Measurements from ENCODE around the gene FZD2. TPM values are rescaled to one million over a fixed set of nuclear protein-coding genes. Genes with fewer than 3 reads are reported as not detected.
A peak's percentile ranks its signal among the peaks of the same experiment; 100 is the strongest.
"Not testable (repeated sequence)": the region's sequence is repeated elsewhere in the genome, so short reads cannot be mapped to it uniquely, and the experiment has no call there.

FZD2 gene
- polyA plus RNA-seq (2013, experiment 1 of 2; ENCODE audit: insufficient read length), result 73.7 TPM
- 74.3 TPM for polyA plus RNA-seq (2013, experiment 2 of 2; ENCODE audit: insufficient read length)

DNA sequence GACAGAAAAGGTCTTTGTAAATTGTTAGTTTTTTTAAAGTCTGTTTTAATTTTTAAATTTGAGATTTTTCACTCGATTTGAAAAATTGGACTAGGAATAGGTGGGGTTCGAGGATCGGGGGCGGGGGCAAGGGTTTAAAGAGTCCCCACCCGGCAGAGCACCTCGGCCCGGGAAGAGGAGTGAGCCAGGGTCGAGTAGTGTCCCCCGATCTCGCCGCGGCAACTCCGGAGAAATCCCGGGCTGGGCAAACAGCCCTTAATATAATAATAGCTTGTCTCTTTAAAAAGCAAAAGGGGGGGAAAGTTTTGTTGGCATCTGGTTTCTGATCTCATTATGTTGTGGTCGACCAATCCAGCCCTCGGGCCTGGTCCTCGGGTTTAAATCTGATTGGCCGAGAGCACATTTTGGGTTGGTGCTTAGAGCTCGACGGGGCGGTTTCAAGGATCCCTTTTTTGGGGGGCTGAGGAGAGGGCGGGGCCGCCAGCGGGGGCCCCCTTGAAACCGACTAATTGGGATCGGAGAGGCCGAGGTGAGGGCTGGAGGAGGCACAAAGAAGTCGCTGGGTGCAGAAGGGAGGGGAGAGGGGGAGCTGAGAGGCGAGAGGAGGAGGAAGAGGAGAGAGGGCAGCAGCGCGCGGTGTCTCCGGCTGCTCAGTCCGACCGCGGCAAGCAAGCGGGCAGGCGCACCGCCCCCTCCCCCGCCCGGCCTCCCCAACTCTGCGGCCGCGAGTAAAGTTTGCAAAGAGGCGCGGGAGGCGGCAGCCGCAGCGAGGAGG lies at the start of gene FZD2:
FZD2 (plus strand) TSS at position 653 of the 775 bp plus-strand sequence. CDS start 205 bp downstream, outside the sequence.
- peak; percentile 100 for DNase-seq

- DNase-seq, result peak; percentile 46
These were observed 45.8 kb upstream of the FZD2 start for GRCh38 chr17:44511241-44512134.

DNA sequence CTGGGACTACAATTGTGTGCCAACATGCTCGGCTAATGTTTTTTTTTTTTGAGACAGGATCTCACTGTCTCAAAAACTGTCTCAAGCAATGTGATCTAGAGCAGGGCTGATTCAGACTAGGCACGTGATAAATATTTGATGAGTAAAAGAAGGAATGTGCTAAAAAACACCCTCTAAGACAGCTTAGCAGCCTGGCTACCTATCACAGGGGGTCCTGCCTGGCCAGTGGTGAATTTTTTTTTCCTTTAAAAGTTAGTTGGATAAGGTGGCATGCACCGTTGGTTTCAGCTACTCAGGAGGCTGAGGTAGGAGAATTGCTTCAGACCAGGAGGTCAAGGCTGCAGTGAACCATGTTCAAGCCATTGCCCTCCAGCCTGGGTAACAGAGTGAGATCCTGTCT lies 39.3 kb upstream of the FZD2 start:
- peak; percentile 63 for DNase-seq

DNA sequence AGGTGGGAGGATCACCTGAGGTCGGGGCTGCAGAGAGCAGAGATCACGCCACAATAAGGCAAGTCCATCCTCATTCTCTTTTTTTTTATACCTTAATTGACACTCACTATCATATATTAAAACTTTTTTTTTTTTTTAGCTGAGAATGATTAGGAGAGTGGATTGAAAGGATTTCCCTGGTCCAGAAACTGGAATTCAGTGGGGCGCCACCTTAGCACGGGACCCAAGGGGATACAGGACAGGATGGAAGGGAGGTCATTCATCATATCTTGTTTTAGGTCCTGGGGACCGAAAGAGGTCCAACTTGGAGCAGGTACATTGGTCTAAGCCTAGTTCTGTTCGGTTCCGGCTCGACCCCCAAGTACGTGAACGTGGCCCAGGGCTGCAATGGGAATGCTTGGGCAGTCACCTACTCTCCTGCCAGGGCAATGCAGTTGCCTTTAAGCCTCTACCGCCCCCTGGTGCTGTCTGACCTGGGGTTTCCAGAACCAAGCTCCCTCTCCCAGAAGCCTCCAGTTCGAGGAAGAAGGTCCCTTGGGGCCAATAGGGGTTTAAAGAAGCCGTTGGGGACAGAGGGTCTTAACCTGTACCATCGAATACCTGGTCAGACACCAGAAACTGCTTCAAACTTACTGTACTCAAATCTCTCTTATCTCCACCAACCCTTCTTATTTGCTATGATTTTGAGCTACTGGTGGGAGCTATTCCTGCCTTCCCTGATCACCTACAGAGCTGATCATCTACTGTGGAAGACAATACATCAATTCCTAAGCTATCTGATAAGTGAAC lies 34.2 kb upstream of the FZD2 start:
- DNase-seq, result peak; percentile 57

DNA sequence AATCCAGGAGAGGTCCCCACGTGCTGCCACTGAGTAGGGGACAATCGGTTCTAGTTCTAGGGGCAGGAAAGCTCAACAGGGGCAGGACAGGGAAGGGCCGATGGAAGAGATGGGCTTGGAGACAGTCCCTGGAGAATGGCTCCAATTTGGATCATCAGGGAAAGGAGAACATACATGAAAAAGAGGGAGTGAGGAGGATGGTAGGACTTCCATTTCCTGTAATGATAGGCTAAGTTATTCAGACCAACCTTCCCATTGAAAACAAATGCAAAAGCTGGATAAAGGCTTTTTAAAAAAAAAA lies 33.7 kb upstream of the FZD2 start:
- no peak for DNase-seq

GRCh38 chr17:44527102-44527501 lies 30.2 kb upstream of the FZD2 start:
- DNase-seq, result no peak

GRCh38 chr17:44527954-44528353 lies 29.3 kb upstream of the FZD2 start:
- no peak for DNase-seq

DNA sequence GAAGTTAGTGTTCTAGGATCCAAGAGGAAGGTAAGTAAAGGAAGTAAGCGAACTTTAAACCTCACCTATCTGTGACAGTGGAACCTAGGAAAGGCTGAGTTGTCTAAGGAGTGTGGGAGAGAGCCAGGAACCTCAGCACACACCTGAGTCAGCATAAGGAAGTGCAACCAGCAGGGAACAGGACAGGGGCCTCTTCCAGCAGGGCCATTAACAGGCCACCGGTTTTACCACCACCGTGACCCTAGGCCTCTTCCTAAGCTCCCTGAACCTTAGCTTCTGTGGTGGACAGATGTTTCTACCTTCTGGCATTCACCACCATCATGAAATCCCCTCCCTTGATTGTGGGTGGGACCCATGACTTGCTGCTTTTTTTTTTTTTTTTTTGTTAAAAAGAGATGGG lies 27.4 kb upstream of the FZD2 start:
- DNase-seq, result no peak

GRCh38 chr17:44530896-44531418 lies 26.3 kb upstream of the FZD2 start:
- no peak for DNase-seq

GRCh38 chr17:44533533-44534246 lies 23.6 kb upstream of the FZD2 start:
- DNase-seq, result peak; percentile 91

GRCh38 chr17:44536090-44536953 lies 21.0 kb upstream of the FZD2 start:
- DNase-seq, result peak; percentile 66

GRCh38 chr17:44537922-44538321 lies 19.4 kb upstream of the FZD2 start:
- DNase-seq, result not testable (repeated sequence)

GRCh38 chr17:44539673-44540072 lies 17.6 kb upstream of the FZD2 start:
- DNase-seq, result no peak

DNA sequence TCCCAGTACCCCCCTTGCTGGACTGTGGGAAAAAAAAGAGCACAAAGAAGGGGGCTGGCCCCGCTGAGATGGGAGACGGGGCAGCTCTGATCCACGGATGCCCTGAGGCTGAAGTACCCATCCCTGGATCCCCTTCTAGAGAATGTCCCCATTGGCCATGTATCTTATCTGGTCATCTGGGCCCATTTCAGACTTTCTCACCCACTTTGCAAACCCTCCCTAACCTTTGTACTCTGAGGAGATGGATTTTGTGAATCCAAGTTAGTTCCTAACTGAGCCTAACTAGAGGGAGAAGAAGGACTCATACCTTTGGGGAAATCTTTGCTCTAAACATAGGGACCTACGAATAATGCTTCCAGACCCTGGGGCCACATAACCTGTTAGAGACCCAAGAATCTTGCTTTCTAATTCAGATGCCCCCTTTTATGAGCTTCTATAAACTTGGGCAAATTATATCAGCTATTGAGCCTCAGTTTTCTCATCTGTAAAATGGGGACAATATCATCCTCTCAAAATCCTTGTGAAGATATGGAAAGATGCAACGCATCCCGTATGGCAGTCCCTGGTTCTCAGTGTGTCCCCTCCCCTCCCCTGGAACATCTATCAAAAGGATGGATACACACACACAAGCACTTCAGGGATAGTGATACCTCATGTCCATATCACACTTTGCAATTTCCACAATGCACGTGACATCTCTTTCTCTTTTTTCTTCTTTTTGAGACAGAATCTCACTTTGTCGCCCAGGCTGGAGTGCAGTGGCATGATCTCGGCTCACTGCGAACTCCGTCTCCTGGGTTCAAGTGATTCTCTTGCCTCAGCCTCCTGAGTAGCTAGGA lies 16.8 kb upstream of the FZD2 start:
- no peak for DNase-seq

DNA sequence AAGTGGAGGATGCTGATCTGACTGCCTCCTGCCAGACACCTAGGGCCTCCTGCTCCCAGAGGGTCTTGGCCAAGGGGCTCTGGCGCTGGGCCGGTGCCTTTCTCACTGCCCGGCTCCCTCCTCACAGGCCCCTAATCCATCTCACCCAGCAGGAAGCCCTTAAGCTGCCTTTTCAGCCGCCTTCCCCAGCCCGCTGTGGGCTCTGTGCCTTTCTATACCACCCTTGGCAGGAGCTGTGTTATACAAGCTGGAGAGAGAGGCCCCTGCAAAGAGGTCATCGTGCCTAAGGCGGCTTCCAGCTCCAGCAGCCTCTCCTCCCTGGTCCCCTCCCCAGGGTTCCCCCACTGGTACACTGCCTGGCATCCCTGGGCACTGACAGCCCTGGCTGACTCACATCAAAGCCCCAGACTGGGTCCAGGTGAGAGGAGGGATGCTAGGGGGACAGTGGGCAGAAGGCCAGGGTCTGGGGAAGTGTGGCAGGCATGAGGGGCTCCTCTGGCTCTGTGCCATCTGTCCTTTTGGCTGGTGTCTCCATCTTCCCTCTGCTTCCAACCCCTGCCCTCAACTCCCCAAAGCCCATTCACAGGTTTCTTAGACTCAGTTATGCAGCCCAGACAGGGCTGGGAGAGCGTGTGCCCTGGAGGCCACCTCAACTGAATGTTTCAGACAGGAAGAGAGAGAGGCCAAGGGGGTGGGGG lies 15.3 kb upstream of the FZD2 start:
- peak; percentile 54 for DNase-seq

DNA sequence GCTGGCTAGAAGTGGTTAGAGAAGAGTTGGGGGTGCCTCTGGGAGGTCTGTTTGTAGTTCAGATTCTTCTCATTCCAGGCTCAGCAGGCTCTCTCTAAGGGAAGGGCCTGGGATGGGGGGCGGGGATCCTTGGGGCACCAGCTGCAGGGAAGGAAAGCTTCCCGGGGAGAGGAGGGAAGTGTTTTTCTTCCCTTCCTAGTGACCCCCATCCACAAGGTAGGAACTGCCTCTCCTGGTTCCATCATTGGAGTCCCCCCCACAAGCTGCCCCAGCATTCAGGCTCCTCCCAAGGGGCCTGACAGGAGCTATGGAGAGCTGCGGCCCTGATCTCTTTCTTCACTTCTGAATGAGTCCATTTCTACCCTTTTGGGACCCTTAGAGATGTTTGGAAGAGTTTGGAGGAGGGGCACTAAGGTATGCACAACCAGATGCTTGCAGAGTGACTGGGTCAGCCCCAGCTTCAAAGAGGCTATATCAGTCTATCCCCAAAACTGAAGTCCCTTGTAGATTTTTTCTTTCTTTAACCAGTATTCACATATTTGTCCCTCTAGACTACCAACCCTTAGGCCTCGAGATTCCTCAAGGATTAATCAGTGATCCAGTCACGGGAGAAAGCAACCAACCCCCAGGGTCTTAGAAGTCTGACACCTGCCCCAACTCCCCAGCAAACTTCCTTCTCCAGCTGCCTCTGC lies 13.9 kb upstream of the FZD2 start:
- DNase-seq, result peak; percentile 99

- no peak for DNase-seq
These were observed 13.3 kb upstream of the FZD2 start for GRCh38 chr17:44543905-44544523.

All from fibroblast of skin of back (primary cell).